HEK293 (cell line): Measurements from ENCODE around the gene CCDC120.

Experiments
- CTCF ChIA-PET: fragments of 350-600 bp; formaldehyde crosslinking; extraction: SDS; loops from one replicate; lab custom pipeline; 2021; ENCODE audit warnings: antibody characterized with exemption; lab: Yijun Ruan, JAX
- POLR2A ChIA-PET: fragments of 300-600 bp; formaldehyde crosslinking; extraction: SDS; loops from one replicate; lab custom pipeline; 2020; ENCODE audit warnings: antibody characterized with exemption, inconsistent platforms; lab: Yijun Ruan, JAX
- H3K27ac ChIP-seq: fragments of 200-500 bp; sonication (Bioruptor generic); 2 replicates; pipeline ENCODE4 v1.5.1; 2014; ENCODE audit warnings: low read depth, low read length, control low read depth, inconsistent platforms; ENCODE audit errors: extremely low read depth
- H3K36me3 ChIP-seq, 2 experiments: fragments of 200-500 bp in 1 of 2; sonication (Bioruptor generic) in 1 of 2; 1 replicate in 1 of 2; 2 replicates in 1 of 2; pipeline ENCODE4 v1.5.1; 2014 to 2017; ENCODE audit warnings: inconsistent platforms in 2 of 2, low read length in 2 of 2; ENCODE audit not compliant: control insufficient read depth in 2 of 2, insufficient read depth in 1 of 2
- H3K4me1 ChIP-seq: fragments of 200-500 bp; sonication (Bioruptor generic); 2 replicates; pipeline ENCODE4 v1.5.1; 2014; ENCODE audit warnings: mild to moderate bottlenecking, low read length, inconsistent platforms; ENCODE audit not compliant: control insufficient read depth, insufficient read depth
- H3K4me3 ChIP-seq: 2 replicates; pipeline ENCODE4 v1.5.1; 2011; ENCODE audit warnings: low read depth, mild to moderate bottlenecking, control low read depth, low read length, moderate library complexity
- H3K9me3 ChIP-seq: fragments of 200-500 bp; sonication (Bioruptor generic); 2 replicates; pipeline ENCODE4 v1.5.1; 2014; ENCODE audit warnings: low read depth, low read length, inconsistent platforms; ENCODE audit not compliant: control insufficient read depth, insufficient read depth
- GLI2 ChIP-seq: fragments of 450-650 bp; formaldehyde crosslinking; IDR thresholded peaks from 2 replicates; pipeline ENCODE4; 2017; ENCODE audit warnings: missing biosample characterization, missing genetic modification characterization, low read depth, borderline replicate concordance
- GLIS2 ChIP-seq: fragments of 450-650 bp; formaldehyde crosslinking; IDR thresholded peaks from 2 replicates; pipeline ENCODE4 v1.5.1; 2016; ENCODE audit warnings: missing biosample characterization, missing genetic modification characterization
- IKZF3 ChIP-seq: fragments of 450-650 bp; IDR thresholded peaks from 2 replicates; pipeline ENCODE4 v1.5.0; 2018; ENCODE audit warnings: missing biosample characterization, mild to moderate bottlenecking, missing genetic modification characterization, moderate library complexity
- KLF1 ChIP-seq: fragments of 450-650 bp; formaldehyde crosslinking; IDR thresholded peaks from 2 replicates; pipeline ENCODE4 v1.5.1; 2016; ENCODE audit warnings: missing biosample characterization, missing genetic modification characterization
- KLF8 ChIP-seq: fragments of 450-650 bp; formaldehyde crosslinking; IDR thresholded peaks from 2 replicates; pipeline ENCODE4 v1.5.1; 2016; ENCODE audit warnings: missing biosample characterization, missing genetic modification characterization
- PRDM1 ChIP-seq: fragments of 450-650 bp; formaldehyde crosslinking; IDR thresholded peaks from 2 replicates; pipeline ENCODE4; 2016; ENCODE audit warnings: missing biosample characterization, missing genetic modification characterization
- RBAK ChIP-seq: fragments of 450-650 bp; formaldehyde crosslinking; IDR thresholded peaks from 2 replicates; pipeline ENCODE4 v1.5.1; 2016; ENCODE audit warnings: missing biosample characterization, missing genetic modification characterization
- SALL2 ChIP-seq: fragments of 450-650 bp; formaldehyde crosslinking; IDR thresholded peaks from 2 replicates; pipeline ENCODE4 v1.5.0; 2017; ENCODE audit warnings: missing biosample characterization, mild to moderate bottlenecking, missing genetic modification characterization, borderline replicate concordance
- SCRT1 ChIP-seq: fragments of 450-650 bp; formaldehyde crosslinking; IDR thresholded peaks from 2 replicates; pipeline ENCODE4 v1.5.1; 2016; ENCODE audit warnings: missing biosample characterization, missing genetic modification characterization, borderline replicate concordance
- SETDB1 ChIP-seq: IDR thresholded peaks from one replicate; pipeline ENCODE4 v1.6.1; 2017; ENCODE audit warnings: mild to moderate bottlenecking, low read length, moderate library complexity, mixed read lengths; ENCODE audit not compliant: insufficient read length
- SP2 ChIP-seq: fragments of 450-650 bp; formaldehyde crosslinking; IDR thresholded peaks from 2 replicates; pipeline ENCODE4 v1.5.1; 2016; ENCODE audit warnings: missing biosample characterization, missing genetic modification characterization
- TCF7L2 ChIP-seq: IDR thresholded peaks from 2 replicates; pipeline ENCODE4 v1.6.1; 2011; ENCODE audit warnings: low read depth, mild to moderate bottlenecking, inconsistent platforms, low read length, moderate library complexity, borderline replicate concordance
- YY1 ChIP-seq: fragments of 450-650 bp; formaldehyde crosslinking; IDR thresholded peaks from 2 replicates; pipeline ENCODE4 v1.5.1; 2018; ENCODE audit warnings: missing biosample characterization, missing genetic modification characterization
- ZBTB48 ChIP-seq: fragments of 450-650 bp; formaldehyde crosslinking; IDR thresholded peaks from 2 replicates; pipeline ENCODE4 v1.5.1; 2016; ENCODE audit warnings: missing biosample characterization, missing genetic modification characterization
- ZFP37 ChIP-seq: fragments of 450-650 bp; formaldehyde crosslinking; IDR thresholded peaks from 2 replicates; pipeline ENCODE4 v1.5.1; 2016; ENCODE audit warnings: missing biosample characterization, missing genetic modification characterization
- ZNF146 ChIP-seq: fragments of 450-650 bp; formaldehyde crosslinking; IDR thresholded peaks from 2 replicates; pipeline ENCODE4 v1.5.1; 2016; ENCODE audit warnings: missing biosample characterization, missing genetic modification characterization
- ZNF404 ChIP-seq: fragments of 450-650 bp; formaldehyde crosslinking; IDR thresholded peaks from 2 replicates; pipeline ENCODE4 v1.5.1; 2017; ENCODE audit warnings: missing biosample characterization, missing genetic modification characterization
- ZNF529 ChIP-seq: fragments of 450-650 bp; formaldehyde crosslinking; IDR thresholded peaks from 2 replicates; pipeline ENCODE4 v1.5.1; 2017; ENCODE audit warnings: missing genetic modification characterization, missing biosample characterization; ENCODE audit not compliant: insufficient replicate concordance
- ZNF664 ChIP-seq: fragments of 450-650 bp; formaldehyde crosslinking; IDR thresholded peaks from 2 replicates; pipeline ENCODE4 v1.5.1; 2016; ENCODE audit warnings: missing biosample characterization, missing genetic modification characterization
- ZNF677 ChIP-seq: fragments of 450-650 bp; IDR thresholded peaks from 2 replicates; pipeline ENCODE4 v1.5.0; 2018; ENCODE audit warnings: missing biosample characterization, mild to moderate bottlenecking, missing genetic modification characterization, moderate library complexity
- ZNF701 ChIP-seq: fragments of 450-650 bp; formaldehyde crosslinking; IDR thresholded peaks from 2 replicates; pipeline ENCODE4 v1.5.1; 2016; ENCODE audit warnings: missing biosample characterization, missing genetic modification characterization
- ZNF777 ChIP-seq: fragments of 450-650 bp; formaldehyde crosslinking; IDR thresholded peaks from 2 replicates; pipeline ENCODE4 v1.5.1; 2017; ENCODE audit warnings: missing biosample characterization, missing genetic modification characterization, borderline replicate concordance
- ZNF830 ChIP-seq: fragments of 450-650 bp; IDR thresholded peaks from 2 replicates; pipeline ENCODE4 v1.5.0; 2018; ENCODE audit warnings: missing biosample characterization, missing genetic modification characterization, low read depth, mild to moderate bottlenecking, moderate library complexity
- TF ChIP-seq, protein P1 (sequence below): fragments of 450-650 bp; formaldehyde crosslinking; IDR thresholded peaks from 2 replicates; pipeline ENCODE4 v1.5.1; 2017; ENCODE audit warnings: missing biosample characterization, missing genetic modification characterization
- TF ChIP-seq, protein P2 (sequence below): fragments of 450-650 bp; formaldehyde crosslinking; IDR thresholded peaks from 2 replicates; pipeline ENCODE4 v1.5.1; 2016; ENCODE audit warnings: missing biosample characterization, missing genetic modification characterization
- TF ChIP-seq, protein P3 (sequence below): fragments of 450-650 bp; formaldehyde crosslinking; IDR thresholded peaks from 2 replicates; pipeline ENCODE4 v1.5.1; 2016; ENCODE audit warnings: missing biosample characterization, missing genetic modification characterization

Gene CCDC120

DNA sequence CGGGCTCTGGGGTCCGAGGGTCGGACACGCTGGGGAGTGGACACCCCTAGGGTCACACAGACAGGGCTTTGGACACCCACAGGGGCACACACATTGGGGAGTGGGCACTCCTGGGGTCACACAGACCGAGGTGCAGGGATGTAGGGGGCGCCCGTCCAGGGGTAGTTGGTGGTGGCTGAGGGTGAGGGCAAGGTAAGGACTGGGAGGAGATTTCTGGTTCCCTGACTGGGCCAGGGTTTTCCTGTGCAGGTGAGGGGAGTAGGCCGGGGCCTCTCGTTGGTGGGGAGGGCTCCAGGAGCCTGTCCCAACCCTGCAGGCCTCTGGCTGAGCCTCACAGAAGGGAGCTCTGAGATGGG is 42.8 kb downstream of the CCDC120 start:
- POLR2A ChIA-PET: interaction anchor here (1.0 kb wide), 6 partner anchors 12 to 167 kb away, joined by 3 to 6 read pairs (median 3); partner anchors contain the start of gene WDR45
- Histone ChIP-seq H3K36me3 (peaks cover 4 to 6% of the 10 kb centered on the region in 2 experiments; a peak in 2 of 3 replicates), H3K4me3 (peak overlapping the region; percentile 37), H3K9me3 (no peaks in the 10 kb centered on the region), H3K4me1 (no peaks in the 10 kb centered on the region), H3K27ac (peak overlapping the region; percentile 10; the same call in 1 of the 2 replicates)
- TF ChIP-seq SALL2 (tag by site-specific recombination) (no peak), TCF7L2 (no peak), KLF1 (tag by site-specific recombination) (no peak), GLI2 (tag by site-specific recombination) (no peak), ZNF701 (tag by site-specific recombination) (no peak), SCRT1 (no peak), YY1 (tag by site-specific recombination) (no peak), KLF8 (tag by site-specific recombination) (no peak), PRDM1 (tag by site-specific recombination) (no peak), IKZF3 (no peak), ZNF404 (tag by site-specific recombination) (no peak), ZNF146 (no peak), ZNF830 (tag by site-specific recombination) (no peak), ZNF677 (tag by site-specific recombination) (no peak), SP2 (no peak), ZBTB48 (tag by site-specific recombination) (peak; percentile 40; the same call in 1 of the 2 replicates), ZFP37 (tag by site-specific recombination) (no peak), RBAK (tag by site-specific recombination) (no peak), ZNF529 (no peak), ZNF777 (tag by site-specific recombination) (peak; percentile 26; the same call in 1 of the 2 replicates), ZNF664 (no peak), SETDB1 (no peak), GLIS2 (peak; percentile 57)
- TF ChIP-seq, protein P1, sequence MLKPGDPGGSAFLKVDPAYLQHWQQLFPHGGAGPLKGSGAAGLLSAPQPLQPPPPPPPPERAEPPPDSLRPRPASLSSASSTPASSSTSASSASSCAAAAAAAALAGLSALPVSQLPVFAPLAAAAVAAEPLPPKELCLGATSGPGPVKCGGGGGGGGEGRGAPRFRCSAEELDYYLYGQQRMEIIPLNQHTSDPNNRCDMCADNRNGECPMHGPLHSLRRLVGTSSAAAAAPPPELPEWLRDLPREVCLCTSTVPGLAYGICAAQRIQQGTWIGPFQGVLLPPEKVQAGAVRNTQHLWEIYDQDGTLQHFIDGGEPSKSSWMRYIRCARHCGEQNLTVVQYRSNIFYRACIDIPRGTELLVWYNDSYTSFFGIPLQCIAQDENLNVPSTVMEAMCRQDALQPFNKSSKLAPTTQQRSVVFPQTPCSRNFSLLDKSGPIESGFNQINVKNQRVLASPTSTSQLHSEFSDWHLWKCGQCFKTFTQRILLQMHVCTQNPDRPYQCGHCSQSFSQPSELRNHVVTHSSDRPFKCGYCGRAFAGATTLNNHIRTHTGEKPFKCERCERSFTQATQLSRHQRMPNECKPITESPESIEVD (tag by site-specific recombination): no peak
- TF ChIP-seq, protein P2, sequence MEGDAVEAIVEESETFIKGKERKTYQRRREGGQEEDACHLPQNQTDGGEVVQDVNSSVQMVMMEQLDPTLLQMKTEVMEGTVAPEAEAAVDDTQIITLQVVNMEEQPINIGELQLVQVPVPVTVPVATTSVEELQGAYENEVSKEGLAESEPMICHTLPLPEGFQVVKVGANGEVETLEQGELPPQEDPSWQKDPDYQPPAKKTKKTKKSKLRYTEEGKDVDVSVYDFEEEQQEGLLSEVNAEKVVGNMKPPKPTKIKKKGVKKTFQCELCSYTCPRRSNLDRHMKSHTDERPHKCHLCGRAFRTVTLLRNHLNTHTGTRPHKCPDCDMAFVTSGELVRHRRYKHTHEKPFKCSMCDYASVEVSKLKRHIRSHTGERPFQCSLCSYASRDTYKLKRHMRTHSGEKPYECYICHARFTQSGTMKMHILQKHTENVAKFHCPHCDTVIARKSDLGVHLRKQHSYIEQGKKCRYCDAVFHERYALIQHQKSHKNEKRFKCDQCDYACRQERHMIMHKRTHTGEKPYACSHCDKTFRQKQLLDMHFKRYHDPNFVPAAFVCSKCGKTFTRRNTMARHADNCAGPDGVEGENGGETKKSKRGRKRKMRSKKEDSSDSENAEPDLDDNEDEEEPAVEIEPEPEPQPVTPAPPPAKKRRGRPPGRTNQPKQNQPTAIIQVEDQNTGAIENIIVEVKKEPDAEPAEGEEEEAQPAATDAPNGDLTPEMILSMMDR: peak; percentile 83
- TF ChIP-seq, protein P3, sequence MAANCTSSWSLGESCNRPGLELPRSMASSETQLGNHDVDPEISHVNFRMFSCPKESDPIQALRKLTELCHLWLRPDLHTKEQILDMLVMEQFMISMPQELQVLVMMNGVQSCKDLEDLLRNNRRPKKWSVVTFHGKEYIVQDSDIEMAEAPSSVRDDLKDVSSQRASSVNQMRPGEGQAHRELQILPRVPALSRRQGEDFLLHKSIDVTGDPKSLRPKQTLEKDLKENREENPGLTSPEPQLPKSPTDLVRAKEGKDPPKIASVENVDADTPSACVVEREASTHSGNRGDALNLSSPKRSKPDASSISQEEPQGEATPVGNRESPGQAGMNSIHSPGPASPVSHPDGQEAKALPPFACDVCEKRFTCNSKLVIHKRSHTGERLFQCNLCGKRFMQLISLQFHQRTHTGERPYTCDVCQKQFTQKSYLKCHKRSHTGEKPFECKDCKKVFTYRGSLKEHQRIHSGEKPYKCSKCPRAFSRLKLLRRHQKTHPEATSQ (tag by site-specific recombination): no peak
- CTCF ChIA-PET: interaction anchor here (0.6 kb wide), 1 partner anchor 85 kb away, joined by 6 read pairs; no protein-coding TSS in a partner anchor
